ENCODE data around the gene OCEL1.

OCEL1 gene

DNA sequence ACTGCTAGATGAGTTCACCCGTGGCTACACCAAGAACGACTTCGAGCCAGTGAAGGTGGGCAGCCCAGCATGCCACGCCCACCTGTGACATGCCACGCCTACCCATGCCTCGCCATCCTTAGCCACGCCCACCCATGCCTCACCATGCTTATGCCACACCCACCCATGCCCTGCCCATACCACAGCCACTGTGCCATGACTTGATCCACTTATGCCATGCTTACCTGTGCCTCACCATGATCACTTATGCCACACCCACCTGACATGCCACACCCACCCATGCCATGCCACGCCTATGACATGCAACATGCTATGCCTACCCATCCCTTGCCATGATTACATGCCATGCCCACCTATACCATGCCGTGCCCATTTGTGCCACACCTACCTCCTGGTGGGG is 23.8 kb upstream of the OCEL1 start (continued):
- TF ChIP-seq, protein P1, sequence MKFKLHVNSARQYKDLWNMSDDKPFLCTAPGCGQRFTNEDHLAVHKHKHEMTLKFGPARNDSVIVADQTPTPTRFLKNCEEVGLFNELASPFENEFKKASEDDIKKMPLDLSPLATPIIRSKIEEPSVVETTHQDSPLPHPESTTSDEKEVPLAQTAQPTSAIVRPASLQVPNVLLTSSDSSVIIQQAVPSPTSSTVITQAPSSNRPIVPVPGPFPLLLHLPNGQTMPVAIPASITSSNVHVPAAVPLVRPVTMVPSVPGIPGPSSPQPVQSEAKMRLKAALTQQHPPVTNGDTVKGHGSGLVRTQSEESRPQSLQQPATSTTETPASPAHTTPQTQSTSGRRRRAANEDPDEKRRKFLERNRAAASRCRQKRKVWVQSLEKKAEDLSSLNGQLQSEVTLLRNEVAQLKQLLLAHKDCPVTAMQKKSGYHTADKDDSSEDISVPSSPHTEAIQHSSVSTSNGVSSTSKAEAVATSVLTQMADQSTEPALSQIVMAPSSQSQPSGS (tag by site-specific recombination; IDR thresholded peaks at IDR 0.05; ENCODE audit: low read depth): no peak
- TF ChIP-seq, protein P2, sequence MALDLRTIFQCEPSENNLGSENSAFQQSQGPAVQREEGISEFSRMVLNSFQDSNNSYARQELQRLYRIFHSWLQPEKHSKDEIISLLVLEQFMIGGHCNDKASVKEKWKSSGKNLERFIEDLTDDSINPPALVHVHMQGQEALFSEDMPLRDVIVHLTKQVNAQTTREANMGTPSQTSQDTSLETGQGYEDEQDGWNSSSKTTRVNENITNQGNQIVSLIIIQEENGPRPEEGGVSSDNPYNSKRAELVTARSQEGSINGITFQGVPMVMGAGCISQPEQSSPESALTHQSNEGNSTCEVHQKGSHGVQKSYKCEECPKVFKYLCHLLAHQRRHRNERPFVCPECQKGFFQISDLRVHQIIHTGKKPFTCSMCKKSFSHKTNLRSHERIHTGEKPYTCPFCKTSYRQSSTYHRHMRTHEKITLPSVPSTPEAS (tag by site-specific recombination; IDR thresholded peaks at IDR 0.05): no peak
- TF ChIP-seq KLF9 (tag by site-specific recombination; IDR thresholded peaks at IDR 0.05; ENCODE audit: low read depth) (peak; percentile 100), ZNF624 (tag by site-specific recombination; IDR thresholded peaks at IDR 0.05) (no peak), SCRT2 (tag by site-specific recombination; IDR thresholded peaks at IDR 0.05) (peak; percentile 53), ZNF571 (tag by site-specific recombination; IDR thresholded peaks at IDR 0.05) (no peak)
- TF ChIP-seq, protein P3, sequence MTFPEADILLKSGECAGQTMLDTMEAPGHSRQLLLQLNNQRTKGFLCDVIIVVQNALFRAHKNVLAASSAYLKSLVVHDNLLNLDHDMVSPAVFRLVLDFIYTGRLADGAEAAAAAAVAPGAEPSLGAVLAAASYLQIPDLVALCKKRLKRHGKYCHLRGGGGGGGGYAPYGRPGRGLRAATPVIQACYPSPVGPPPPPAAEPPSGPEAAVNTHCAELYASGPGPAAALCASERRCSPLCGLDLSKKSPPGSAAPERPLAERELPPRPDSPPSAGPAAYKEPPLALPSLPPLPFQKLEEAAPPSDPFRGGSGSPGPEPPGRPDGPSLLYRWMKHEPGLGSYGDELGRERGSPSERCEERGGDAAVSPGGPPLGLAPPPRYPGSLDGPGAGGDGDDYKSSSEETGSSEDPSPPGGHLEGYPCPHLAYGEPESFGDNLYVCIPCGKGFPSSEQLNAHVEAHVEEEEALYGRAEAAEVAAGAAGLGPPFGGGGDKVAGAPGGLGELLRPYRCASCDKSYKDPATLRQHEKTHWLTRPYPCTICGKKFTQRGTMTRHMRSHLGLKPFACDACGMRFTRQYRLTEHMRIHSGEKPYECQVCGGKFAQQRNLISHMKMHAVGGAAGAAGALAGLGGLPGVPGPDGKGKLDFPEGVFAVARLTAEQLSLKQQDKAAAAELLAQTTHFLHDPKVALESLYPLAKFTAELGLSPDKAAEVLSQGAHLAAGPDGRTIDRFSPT (tag by site-specific recombination; IDR thresholded peaks at IDR 0.05): peak; percentile 98
- TF ChIP-seq, protein P4, sequence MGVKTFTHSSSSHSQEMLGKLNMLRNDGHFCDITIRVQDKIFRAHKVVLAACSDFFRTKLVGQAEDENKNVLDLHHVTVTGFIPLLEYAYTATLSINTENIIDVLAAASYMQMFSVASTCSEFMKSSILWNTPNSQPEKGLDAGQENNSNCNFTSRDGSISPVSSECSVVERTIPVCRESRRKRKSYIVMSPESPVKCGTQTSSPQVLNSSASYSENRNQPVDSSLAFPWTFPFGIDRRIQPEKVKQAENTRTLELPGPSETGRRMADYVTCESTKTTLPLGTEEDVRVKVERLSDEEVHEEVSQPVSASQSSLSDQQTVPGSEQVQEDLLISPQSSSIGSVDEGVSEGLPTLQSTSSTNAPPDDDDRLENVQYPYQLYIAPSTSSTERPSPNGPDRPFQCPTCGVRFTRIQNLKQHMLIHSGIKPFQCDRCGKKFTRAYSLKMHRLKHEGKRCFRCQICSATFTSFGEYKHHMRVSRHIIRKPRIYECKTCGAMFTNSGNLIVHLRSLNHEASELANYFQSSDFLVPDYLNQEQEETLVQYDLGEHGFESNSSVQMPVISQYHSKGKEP (tag by site-specific recombination; IDR thresholded peaks at IDR 0.05): no peak
- TF ChIP-seq, protein P5, sequence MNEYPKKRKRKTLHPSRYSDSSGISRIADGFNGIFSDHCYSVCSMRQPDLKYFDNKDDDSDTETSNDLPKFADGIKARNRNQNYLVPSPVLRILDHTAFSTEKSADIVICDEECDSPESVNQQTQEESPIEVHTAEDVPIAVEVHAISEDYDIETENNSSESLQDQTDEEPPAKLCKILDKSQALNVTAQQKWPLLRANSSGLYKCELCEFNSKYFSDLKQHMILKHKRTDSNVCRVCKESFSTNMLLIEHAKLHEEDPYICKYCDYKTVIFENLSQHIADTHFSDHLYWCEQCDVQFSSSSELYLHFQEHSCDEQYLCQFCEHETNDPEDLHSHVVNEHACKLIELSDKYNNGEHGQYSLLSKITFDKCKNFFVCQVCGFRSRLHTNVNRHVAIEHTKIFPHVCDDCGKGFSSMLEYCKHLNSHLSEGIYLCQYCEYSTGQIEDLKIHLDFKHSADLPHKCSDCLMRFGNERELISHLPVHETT (tag by site-specific recombination; IDR thresholded peaks at IDR 0.05): no peak

DNA sequence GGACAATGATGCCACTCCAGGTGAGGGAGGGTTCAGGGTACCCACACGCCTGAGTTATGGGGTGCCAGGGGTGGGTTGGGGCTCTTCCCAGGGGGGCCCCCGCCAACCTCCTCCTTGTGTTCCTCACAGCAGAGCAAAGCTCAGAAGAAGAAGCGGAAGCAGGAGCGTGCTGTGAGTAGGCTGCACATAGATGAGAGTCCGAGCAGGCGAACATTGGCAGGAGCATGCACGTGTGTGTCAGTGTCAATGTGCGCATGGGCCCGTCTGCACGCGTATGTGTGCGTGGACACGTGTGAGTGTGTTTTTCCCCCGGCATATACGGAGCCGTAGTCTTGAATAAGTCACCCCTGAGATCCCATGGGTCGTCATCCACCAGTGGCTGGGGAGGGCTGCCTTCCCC is 23.3 kb upstream of the OCEL1 start:
- ChIA-PET CTCF (interaction anchor here (0.6 to 0.9 kb wide), 3 partner anchors 12 to 76 kb away, joined by 3 to 4 read pairs (median 3); partner anchors contain the start of gene USE1), POLR2A (no interaction called here)
- Histone ChIP-seq H3K9me3 (ENCODE audit: control insufficient read depth, insufficient read depth, low read depth, low read length) (no peaks in the 10 kb centered on the region), H3K36me3 (ENCODE audit: control insufficient read depth in 2 of 2, insufficient read depth in 1 of 2, low read length in 2 of 2) (peaks cover 4 to 48% of the 10 kb centered on the region in 2 experiments; a peak in 2 of 3 replicates), H3K4me1 (ENCODE audit: control insufficient read depth, insufficient read depth, low read length) (no peaks in the 10 kb centered on the region), H3K4me3 (ENCODE audit: low read depth, low read length) (no peak overlapping the region), H3K27ac (ENCODE audit: extremely low read depth, low read depth, low read length) (no peak overlapping the region)
- TF ChIP-seq, protein P6, sequence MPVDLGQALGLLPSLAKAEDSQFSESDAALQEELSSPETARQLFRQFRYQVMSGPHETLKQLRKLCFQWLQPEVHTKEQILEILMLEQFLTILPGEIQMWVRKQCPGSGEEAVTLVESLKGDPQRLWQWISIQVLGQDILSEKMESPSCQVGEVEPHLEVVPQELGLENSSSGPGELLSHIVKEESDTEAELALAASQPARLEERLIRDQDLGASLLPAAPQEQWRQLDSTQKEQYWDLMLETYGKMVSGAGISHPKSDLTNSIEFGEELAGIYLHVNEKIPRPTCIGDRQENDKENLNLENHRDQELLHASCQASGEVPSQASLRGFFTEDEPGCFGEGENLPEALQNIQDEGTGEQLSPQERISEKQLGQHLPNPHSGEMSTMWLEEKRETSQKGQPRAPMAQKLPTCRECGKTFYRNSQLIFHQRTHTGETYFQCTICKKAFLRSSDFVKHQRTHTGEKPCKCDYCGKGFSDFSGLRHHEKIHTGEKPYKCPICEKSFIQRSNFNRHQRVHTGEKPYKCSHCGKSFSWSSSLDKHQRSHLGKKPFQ (tag by site-specific recombination; IDR thresholded peaks at IDR 0.05): no peak
- TF ChIP-seq ZNF544 (tag by site-specific recombination; IDR thresholded peaks at IDR 0.05): no peak
- TF ChIP-seq GLI2 (tag by site-specific recombination; IDR thresholded peaks at IDR 0.05; ENCODE audit: borderline replicate concordance, low read depth): no peak
- TF ChIP-seq, protein P7, sequence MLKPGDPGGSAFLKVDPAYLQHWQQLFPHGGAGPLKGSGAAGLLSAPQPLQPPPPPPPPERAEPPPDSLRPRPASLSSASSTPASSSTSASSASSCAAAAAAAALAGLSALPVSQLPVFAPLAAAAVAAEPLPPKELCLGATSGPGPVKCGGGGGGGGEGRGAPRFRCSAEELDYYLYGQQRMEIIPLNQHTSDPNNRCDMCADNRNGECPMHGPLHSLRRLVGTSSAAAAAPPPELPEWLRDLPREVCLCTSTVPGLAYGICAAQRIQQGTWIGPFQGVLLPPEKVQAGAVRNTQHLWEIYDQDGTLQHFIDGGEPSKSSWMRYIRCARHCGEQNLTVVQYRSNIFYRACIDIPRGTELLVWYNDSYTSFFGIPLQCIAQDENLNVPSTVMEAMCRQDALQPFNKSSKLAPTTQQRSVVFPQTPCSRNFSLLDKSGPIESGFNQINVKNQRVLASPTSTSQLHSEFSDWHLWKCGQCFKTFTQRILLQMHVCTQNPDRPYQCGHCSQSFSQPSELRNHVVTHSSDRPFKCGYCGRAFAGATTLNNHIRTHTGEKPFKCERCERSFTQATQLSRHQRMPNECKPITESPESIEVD (tag by site-specific recombination; IDR thresholded peaks at IDR 0.05): no peak
- TF ChIP-seq, protein P8, sequence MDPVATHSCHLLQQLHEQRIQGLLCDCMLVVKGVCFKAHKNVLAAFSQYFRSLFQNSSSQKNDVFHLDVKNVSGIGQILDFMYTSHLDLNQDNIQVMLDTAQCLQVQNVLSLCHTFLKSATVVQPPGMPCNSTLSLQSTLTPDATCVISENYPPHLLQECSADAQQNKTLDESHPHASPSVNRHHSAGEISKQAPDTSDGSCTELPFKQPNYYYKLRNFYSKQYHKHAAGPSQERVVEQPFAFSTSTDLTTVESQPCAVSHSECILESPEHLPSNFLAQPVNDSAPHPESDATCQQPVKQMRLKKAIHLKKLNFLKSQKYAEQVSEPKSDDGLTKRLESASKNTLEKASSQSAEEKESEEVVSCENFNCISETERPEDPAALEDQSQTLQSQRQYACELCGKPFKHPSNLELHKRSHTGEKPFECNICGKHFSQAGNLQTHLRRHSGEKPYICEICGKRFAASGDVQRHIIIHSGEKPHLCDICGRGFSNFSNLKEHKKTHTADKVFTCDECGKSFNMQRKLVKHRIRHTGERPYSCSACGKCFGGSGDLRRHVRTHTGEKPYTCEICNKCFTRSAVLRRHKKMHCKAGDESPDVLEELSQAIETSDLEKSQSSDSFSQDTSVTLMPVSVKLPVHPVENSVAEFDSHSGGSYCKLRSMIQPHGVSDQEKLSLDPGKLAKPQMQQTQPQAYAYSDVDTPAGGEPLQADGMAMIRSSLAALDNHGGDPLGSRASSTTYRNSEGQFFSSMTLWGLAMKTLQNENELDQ (tag by site-specific recombination; IDR thresholded peaks at IDR 0.05; ENCODE audit: low read depth): no peak
- TF ChIP-seq, protein P9, sequence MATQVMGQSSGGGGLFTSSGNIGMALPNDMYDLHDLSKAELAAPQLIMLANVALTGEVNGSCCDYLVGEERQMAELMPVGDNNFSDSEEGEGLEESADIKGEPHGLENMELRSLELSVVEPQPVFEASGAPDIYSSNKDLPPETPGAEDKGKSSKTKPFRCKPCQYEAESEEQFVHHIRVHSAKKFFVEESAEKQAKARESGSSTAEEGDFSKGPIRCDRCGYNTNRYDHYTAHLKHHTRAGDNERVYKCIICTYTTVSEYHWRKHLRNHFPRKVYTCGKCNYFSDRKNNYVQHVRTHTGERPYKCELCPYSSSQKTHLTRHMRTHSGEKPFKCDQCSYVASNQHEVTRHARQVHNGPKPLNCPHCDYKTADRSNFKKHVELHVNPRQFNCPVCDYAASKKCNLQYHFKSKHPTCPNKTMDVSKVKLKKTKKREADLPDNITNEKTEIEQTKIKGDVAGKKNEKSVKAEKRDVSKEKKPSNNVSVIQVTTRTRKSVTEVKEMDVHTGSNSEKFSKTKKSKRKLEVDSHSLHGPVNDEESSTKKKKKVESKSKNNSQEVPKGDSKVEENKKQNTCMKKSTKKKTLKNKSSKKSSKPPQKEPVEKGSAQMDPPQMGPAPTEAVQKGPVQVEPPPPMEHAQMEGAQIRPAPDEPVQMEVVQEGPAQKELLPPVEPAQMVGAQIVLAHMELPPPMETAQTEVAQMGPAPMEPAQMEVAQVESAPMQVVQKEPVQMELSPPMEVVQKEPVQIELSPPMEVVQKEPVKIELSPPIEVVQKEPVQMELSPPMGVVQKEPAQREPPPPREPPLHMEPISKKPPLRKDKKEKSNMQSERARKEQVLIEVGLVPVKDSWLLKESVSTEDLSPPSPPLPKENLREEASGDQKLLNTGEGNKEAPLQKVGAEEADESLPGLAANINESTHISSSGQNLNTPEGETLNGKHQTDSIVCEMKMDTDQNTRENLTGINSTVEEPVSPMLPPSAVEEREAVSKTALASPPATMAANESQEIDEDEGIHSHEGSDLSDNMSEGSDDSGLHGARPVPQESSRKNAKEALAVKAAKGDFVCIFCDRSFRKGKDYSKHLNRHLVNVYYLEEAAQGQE (tag by site-specific recombination; IDR thresholded peaks at IDR 0.05): no peak

Data from HEK293 (cell line).